Measurements from ENCODE around the gene TMA7.
"Not testable (repeated sequence)": the region's sequence is repeated elsewhere in the genome, so short reads cannot be mapped to it uniquely, and the experiment has no call there.

Gene TMA7

GRCh38 chr3:48437812-48438211 lies 2.2 kb upstream of the TMA7 start:
- no peak for DNase-seq

GRCh38 chr3:48440590-48440958 lies 517 bp downstream of the TMA7 start:
- DNase-seq, result no peak

GRCh38 chr3:48441940-48442339 lies 1.9 kb downstream of the TMA7 start:
- DNase-seq, result no peak

GRCh38 chr3:48445277-48445882 lies 5.3 kb downstream of the TMA7 start:
- DNase-seq, result no peak

GRCh38 chr3:48446043-48446424 lies 6.0 kb downstream of the TMA7 start:
- no peak for DNase-seq

GRCh38 chr3:48446425-48447193 lies 6.6 kb downstream of the TMA7 start, which contains the start of gene ATRIP:
Gene ATRIP, plus strand, starts transcription at chr3:48446737. Its CDS starts 109 bp downstream, at chr3:48446846.
- peak; percentile 77 for DNase-seq

- no peak for DNase-seq
Observed at GRCh38 chr3:48451270-48451669, 11.2 kb downstream of the TMA7 start.

- DNase-seq, result no peak
Observed at GRCh38 chr3:48456456-48456855, 16.4 kb downstream of the TMA7 start.

GRCh38 chr3:48459331-48459730 lies 19.3 kb downstream of the TMA7 start:
- DNase-seq, result no peak

- no peak for DNase-seq
Observed at GRCh38 chr3:48459773-48460516, 19.9 kb downstream of the TMA7 start.

GRCh38 chr3:48460517-48460902 lies 20.5 kb downstream of the TMA7 start:
- no peak for DNase-seq

GRCh38 chr3:48461767-48462166 lies 21.7 kb downstream of the TMA7 start:
- not testable (repeated sequence) for DNase-seq

GRCh38 chr3:48463703-48464102 lies 23.6 kb downstream of the TMA7 start:
- DNase-seq, result no peak

GRCh38 chr3:48464713-48465221 lies 24.7 kb downstream of the TMA7 start:
- DNase-seq, result no peak

- DNase-seq, result no peak
Observed at GRCh38 chr3:48465237-48465530, 25.1 kb downstream of the TMA7 start.

GRCh38 chr3:48465531-48466378 lies 25.7 kb downstream of the TMA7 start:
- DNase-seq, result peak; percentile 72

GRCh38 chr3:48466386-48467109 lies 26.5 kb downstream of the TMA7 start:
- DNase-seq, result no peak

- no peak for DNase-seq
Observed at GRCh38 chr3:48467110-48467454, 27.0 kb downstream of the TMA7 start.

- DNase-seq, result no peak
Observed at GRCh38 chr3:48467473-48468267, 27.6 kb downstream of the TMA7 start.

- no peak for DNase-seq
Observed at GRCh38 chr3:48468329-48468731, 28.3 kb downstream of the TMA7 start.

All from GDM1 (cell line).